ENCODE results near the gene SLC7A7.

SLC7A7 gene

GRCh38 chr14:22848351-22849164 lies 33.3 kb upstream of the SLC7A7 start:
- H3K27me3 ChIP-seq (ENCODE audit: low read depth), result no peaks in the 10 kb centered on the region
- H3K9me3 ChIP-seq, result no peaks in the 10 kb centered on the region
- H3K4me3 ChIP-seq, result no peak overlapping the region
- no peak for DNase-seq (ENCODE audit: low spot score in 2 of 2)
- H3K36me3 ChIP-seq (replicated peaks), result no peaks in the 10 kb centered on the region
- H3K4me1 ChIP-seq, result 0 out of 2 replicates have a peak, but pooled peaks cover 2% of the 10 kb centered on the region
- in situ Hi-C loops (cut with MboI; ENCODE audit: low sequenced_read_pairs), result no loop called here

GRCh38 chr14:22847661-22848341 lies 32.6 kb upstream of the SLC7A7 start:
- H3K4me1 ChIP-seq, result 0 out of 2 replicates have a peak, but pooled peaks cover 1% of the 10 kb centered on the region
- DNase-seq (ENCODE audit: low spot score in 2 of 2), result no peak

GRCh38 chr14:22846811-22847307 lies 31.6 kb upstream of the SLC7A7 start:
- in situ Hi-C loops (cut with MboI; ENCODE audit: low sequenced_read_pairs), result no loop called here
- no peak for DNase-seq (ENCODE audit: low spot score in 2 of 2)
- Histone ChIP-seq H3K4me3 (no peak overlapping the region), H3K36me3 (replicated peaks) (no peaks in the 10 kb centered on the region), H3K9me3 (no peaks in the 10 kb centered on the region), H3K4me1 (no peaks in the 10 kb centered on the region), H3K27me3 (ENCODE audit: low read depth) (no peaks in the 10 kb centered on the region)

More at GRCh38 chr14:22847661-22848341, 32.6 kb upstream of the SLC7A7 start:
- H3K4me3 ChIP-seq, result no peak overlapping the region
- no peaks in the 10 kb centered on the region for H3K9me3 ChIP-seq
- H3K27me3 ChIP-seq (ENCODE audit: low read depth), result no peaks in the 10 kb centered on the region
- in situ Hi-C loops (cut with MboI; ENCODE audit: low sequenced_read_pairs), result no loop called here
- H3K36me3 ChIP-seq (replicated peaks), result no peaks in the 10 kb centered on the region

GRCh38 chr14:22845821-22846625 lies 30.8 kb upstream of the SLC7A7 start:
- no peak for DNase-seq (ENCODE audit: low spot score in 2 of 2)
- Histone ChIP-seq H3K9me3 (no peaks in the 10 kb centered on the region), H3K36me3 (replicated peaks) (no peaks in the 10 kb centered on the region), H3K27me3 (ENCODE audit: low read depth) (no peaks in the 10 kb centered on the region), H3K4me1 (no peaks in the 10 kb centered on the region), H3K4me3 (no peak overlapping the region)
- in situ Hi-C loops (cut with MboI; ENCODE audit: low sequenced_read_pairs), result no loop called here

GRCh38 chr14:22845103-22845394 lies 29.8 kb upstream of the SLC7A7 start:
- H3K9me3 ChIP-seq, result no peaks in the 10 kb centered on the region
- no peak overlapping the region for H3K4me3 ChIP-seq
- no peak for DNase-seq (ENCODE audit: low spot score in 2 of 2)
- no peaks in the 10 kb centered on the region for H3K36me3 ChIP-seq (replicated peaks)
- no peaks in the 10 kb centered on the region for H3K27me3 ChIP-seq (ENCODE audit: low read depth)
- H3K4me1 ChIP-seq, result no peaks in the 10 kb centered on the region
- in situ Hi-C loops (cut with MboI; ENCODE audit: low sequenced_read_pairs), result no loop called here

GRCh38 chr14:22844221-22845102 lies 29.2 kb upstream of the SLC7A7 start:
- DNase-seq (ENCODE audit: low spot score in 2 of 2), result no peak
- no peaks in the 10 kb centered on the region for H3K27me3 ChIP-seq (ENCODE audit: low read depth)
- no peaks in the 10 kb centered on the region for H3K4me1 ChIP-seq
- H3K36me3 ChIP-seq (replicated peaks), result no peaks in the 10 kb centered on the region
- H3K4me3 ChIP-seq, result no peak overlapping the region
- H3K9me3 ChIP-seq, result no peaks in the 10 kb centered on the region
- in situ Hi-C loops (cut with MboI; ENCODE audit: low sequenced_read_pairs), result no loop called here

- H3K9me3 ChIP-seq, result no peaks in the 10 kb centered on the region
- in situ Hi-C loops (cut with MboI; ENCODE audit: low sequenced_read_pairs), result no loop called here
- no peaks in the 10 kb centered on the region for H3K4me1 ChIP-seq
- no peak for DNase-seq (ENCODE audit: low spot score in 2 of 2)
- no peaks in the 10 kb centered on the region for H3K27me3 ChIP-seq (ENCODE audit: low read depth)
- no peaks in the 10 kb centered on the region for H3K36me3 ChIP-seq (replicated peaks)
- no peak overlapping the region for H3K4me3 ChIP-seq
Observed at GRCh38 chr14:22843123-22843925, 28.1 kb upstream of the SLC7A7 start.

GRCh38 chr14:22842211-22843122 lies 27.2 kb upstream of the SLC7A7 start:
- H3K27me3 ChIP-seq (ENCODE audit: low read depth), result no peaks in the 10 kb centered on the region
- in situ Hi-C loops (cut with MboI; ENCODE audit: low sequenced_read_pairs), result no loop called here
- no peak for DNase-seq (ENCODE audit: low spot score in 2 of 2)
- no peaks in the 10 kb centered on the region for H3K9me3 ChIP-seq
- H3K4me1 ChIP-seq, result no peaks in the 10 kb centered on the region
- no peaks in the 10 kb centered on the region for H3K36me3 ChIP-seq (replicated peaks)
- no peak overlapping the region for H3K4me3 ChIP-seq

GRCh38 chr14:22841769-22842168 lies 26.5 kb upstream of the SLC7A7 start:
- DNase-seq (ENCODE audit: low spot score in 2 of 2), result no peak
- H3K36me3 ChIP-seq (replicated peaks), result no peaks in the 10 kb centered on the region
- no peak overlapping the region for H3K4me3 ChIP-seq
- H3K27me3 ChIP-seq (ENCODE audit: low read depth), result no peaks in the 10 kb centered on the region
- in situ Hi-C loops (cut with MboI; ENCODE audit: low sequenced_read_pairs), result no loop called here
- no peaks in the 10 kb centered on the region for H3K9me3 ChIP-seq
- H3K4me1 ChIP-seq, result no peaks in the 10 kb centered on the region

- H3K4me3 ChIP-seq, result no peak overlapping the region
- H3K9me3 ChIP-seq, result no peaks in the 10 kb centered on the region
- H3K4me1 ChIP-seq, result no peaks in the 10 kb centered on the region
- in situ Hi-C loops (cut with MboI; ENCODE audit: low sequenced_read_pairs), result no loop called here
- H3K27me3 ChIP-seq (ENCODE audit: low read depth), result no peaks in the 10 kb centered on the region
- DNase-seq (ENCODE audit: low spot score in 2 of 2), result no peak
- no peaks in the 10 kb centered on the region for H3K36me3 ChIP-seq (replicated peaks)
Observed at GRCh38 chr14:22841311-22841710, 26.1 kb upstream of the SLC7A7 start.

GRCh38 chr14:22839159-22839779 lies 24.0 kb upstream of the SLC7A7 start:
- no peak for DNase-seq (ENCODE audit: low spot score in 2 of 2)
- in situ Hi-C loops (cut with MboI; ENCODE audit: low sequenced_read_pairs), result no loop called here
- no peak overlapping the region for H3K4me3 ChIP-seq
- no peaks in the 10 kb centered on the region for H3K9me3 ChIP-seq
- peaks cover 2% of the 10 kb centered on the region for H3K36me3 ChIP-seq (replicated peaks)
- H3K27me3 ChIP-seq (ENCODE audit: low read depth), result no peaks in the 10 kb centered on the region
- no peaks in the 10 kb centered on the region for H3K4me1 ChIP-seq

Data from HAP-1 (cell line).